HepG2 (cell line): ENCODE results near the gene BPIFA1. TPM values are rescaled to one million over a fixed set of nuclear protein-coding genes. Genes with fewer than 3 reads are reported as not detected.
A peak's percentile ranks its signal among the peaks of the same experiment; 100 is the strongest.

Source experiments
- ARNTL ChIP-seq: sonication (generic); formaldehyde crosslinking; IDR thresholded peaks from 2 replicates; pipeline ENCODE4 v1.4.0; 2020; ENCODE audit warnings: mild to moderate bottlenecking, missing genetic modification reagents
- ATAD3A ChIP-seq: sonication (generic); formaldehyde crosslinking; IDR thresholded peaks from 2 replicates; pipeline ENCODE4 v1.4.0; 2020; ENCODE audit warnings: missing genetic modification reagents
- CENPT ChIP-seq: sonication (generic); formaldehyde crosslinking; IDR thresholded peaks from 2 replicates; pipeline ENCODE4 v1.8.0; 2022; ENCODE audit warnings: low read depth, mild to moderate bottlenecking, moderate library complexity, missing genetic modification reagents
- DNMT1 ChIP-seq: sonication (generic); formaldehyde crosslinking; IDR thresholded peaks from 2 replicates; pipeline ENCODE4 v1.5.1; 2020; ENCODE audit warnings: mild to moderate bottlenecking, missing genetic modification reagents
- EEA1 ChIP-seq: sonication (generic); formaldehyde crosslinking; IDR thresholded peaks from 2 replicates; pipeline ENCODE4 v1.5.1; 2020; ENCODE audit warnings: mild to moderate bottlenecking, missing genetic modification reagents, borderline replicate concordance
- GATAD1 ChIP-seq: IDR thresholded peaks from 2 replicates; pipeline ENCODE4 v1.6.1; 2016; ENCODE audit warnings: missing genetic modification reagents, missing compliant biosample characterization
- KLF15 ChIP-seq: sonication (generic); formaldehyde crosslinking; IDR thresholded peaks from 2 replicates; pipeline ENCODE4 v1.8.1; 2023; ENCODE audit warnings: borderline replicate concordance, mild to moderate bottlenecking, inconsistent platforms, missing genetic modification reagents, mixed read lengths
- NR2F1 ChIP-seq, 2 experiments: fragments of 450-650 bp in 1 of 2; formaldehyde crosslinking in 1 of 2; IDR thresholded peaks; 2 replicates each; pipeline versions ENCODE4 v1.5.0 to v1.6.1; 2016 to 2020; ENCODE audit warnings: mild to moderate bottlenecking in 1 of 2, missing compliant biosample characterization in 1 of 2, missing genetic modification reagents in 1 of 2, moderate library complexity in 1 of 2
- PCBP2 ChIP-seq: fragments of 200-400 bp; formaldehyde crosslinking; optimal IDR thresholded peaks from 2 replicates; pipeline ENCODE3; 2018; ENCODE audit warnings: low read length, low read depth; ENCODE audit not compliant: poor library complexity, severe bottlenecking
- RAD21 ChIP-seq: fragments of 450-650 bp; formaldehyde crosslinking; IDR thresholded peaks from 2 replicates; pipeline ENCODE4 v1.5.0; 2020; ENCODE audit warnings: mild to moderate bottlenecking
- RFXANK ChIP-seq: IDR thresholded peaks from 2 replicates; pipeline ENCODE4 v1.6.1; 2016
- RXRB ChIP-seq: IDR thresholded peaks from 2 replicates; pipeline ENCODE4 v1.6.1; 2016; ENCODE audit warnings: borderline replicate concordance, missing genetic modification reagents, missing compliant biosample characterization
- SATB2 ChIP-seq: sonication (generic); formaldehyde crosslinking; IDR thresholded peaks from 2 replicates; pipeline ENCODE4 v1.5.0; 2020; ENCODE audit warnings: missing genetic modification reagents
- SETDB1 ChIP-seq: sonication (generic); formaldehyde crosslinking; IDR thresholded peaks from 2 replicates; pipeline ENCODE4 v1.5.1; 2020; ENCODE audit warnings: missing genetic modification reagents, mild to moderate bottlenecking, borderline replicate concordance
- SP5 ChIP-seq: IDR thresholded peaks from 2 replicates; pipeline ENCODE4 v1.6.1; 2016; ENCODE audit warnings: low read depth, borderline replicate concordance
- SRF ChIP-seq: IDR thresholded peaks from 2 replicates; pipeline ENCODE4 v1.6.1; 2011; ENCODE audit warnings: mild to moderate bottlenecking, low read depth, low read length, moderate library complexity
- TBL1XR1 ChIP-seq: fragments of 150-350 bp; IDR thresholded peaks from 2 replicates; pipeline ENCODE4 v1.6.1; 2014; ENCODE audit warnings: borderline replicate concordance, low read length; ENCODE audit not compliant: partially characterized antibody
- THYN1 ChIP-seq: sonication (generic); formaldehyde crosslinking; IDR thresholded peaks from 2 replicates; pipeline ENCODE4 v1.8.1; 2023; ENCODE audit warnings: low read depth, mild to moderate bottlenecking, moderate library complexity, missing genetic modification reagents, borderline replicate concordance
- WIZ ChIP-seq: sonication (generic); formaldehyde crosslinking; IDR thresholded peaks from 2 replicates; pipeline ENCODE4 v1.5.1; 2020; ENCODE audit warnings: mild to moderate bottlenecking, missing genetic modification reagents
- ZBTB33 ChIP-seq: sonication (generic); formaldehyde crosslinking; IDR thresholded peaks from 2 replicates; pipeline ENCODE4 v1.4.0; 2020; ENCODE audit warnings: missing genetic modification reagents
- ZNF362 ChIP-seq: sonication (generic); formaldehyde crosslinking; IDR thresholded peaks from 2 replicates; pipeline ENCODE4 v1.4.0; 2020; ENCODE audit warnings: missing genetic modification reagents, mild to moderate bottlenecking, borderline replicate concordance
- ZNF607 ChIP-seq: sonication (generic); formaldehyde crosslinking; IDR thresholded peaks from 2 replicates; pipeline ENCODE4 v1.5.1; 2020; ENCODE audit warnings: missing genetic modification reagents, mild to moderate bottlenecking, borderline replicate concordance
- ZNF766 ChIP-seq: sonication (generic); formaldehyde crosslinking; IDR thresholded peaks from 2 replicates; pipeline ENCODE4 v1.5.0; 2020; ENCODE audit warnings: missing genetic modification reagents, borderline replicate concordance
- ZNF777 ChIP-seq: sonication (generic); formaldehyde crosslinking; IDR thresholded peaks from 2 replicates; pipeline ENCODE4 v1.4.0; 2020; ENCODE audit warnings: missing genetic modification reagents
- ZSCAN5A ChIP-seq: sonication (generic); formaldehyde crosslinking; IDR thresholded peaks from 2 replicates; pipeline ENCODE4 v1.8.0; 2022; ENCODE audit warnings: mild to moderate bottlenecking, missing genetic modification reagents, borderline replicate concordance
- polyA plus RNA-seq, 8 experiments: library from polyadenylated mRNA; depleted of rRNA in 3 of 8; stranded (reverse) in 7 of 8; unstranded in 1 of 8; fragments of >200 nt; fragmentation: Illumina TruSeq in 4 of 8; extraction: Trizol in 4 of 8; gene quantifications; 2 replicates each; pipeline versions ENCODE4 v1.2.1 to v1.2.3, GENCODE V29; 2011 to 2016; ENCODE audit warnings: low read depth in 4 of 8, missing spikeins in 1 of 8, mixed read lengths in 1 of 8; ENCODE audit not compliant: insufficient read depth in 1 of 8
- total RNA-seq, 5 experiments: library from RNA; depleted of rRNA; stranded (reverse); fragments of >200 nt; fragmentation: Illumina TruSeq; extraction: Trizol; gene quantifications; 2 replicates each; pipeline ENCODE4 v1.2.3, GENCODE V29; 2016; ENCODE audit warnings: low read depth in 1 of 5

Gene BPIFA1
- total and polyA plus RNA-seq, 2 of the 13 experiments (the other 11 are each of a cell fraction or from before 2014, with no cell fraction given): not detected

- TF ChIP-seq ZBTB33 (CRISPR knock-in tag) (no peak), ZNF766 (CRISPR knock-in tag) (peak; percentile 70; the same call in 1 of the 2 replicates), SRF (no peak), ARNTL (CRISPR knock-in tag) (peak; percentile 85), DNMT1 (0 out of 2 replicates have a peak, but pooled peaks have one; percentile 60), THYN1 (CRISPR knock-in tag) (no peak), ZNF607 (CRISPR knock-in tag) (peak; percentile 99), SETDB1 (CRISPR knock-in tag) (peak; percentile 74; the same call in 1 of the 2 replicates), ZNF362 (CRISPR knock-in tag) (0 out of 2 replicates have a peak, but pooled peaks have one; percentile 10), ZNF777 (CRISPR knock-in tag) (no peak), SP5 (CRISPR knock-in tag) (peak; percentile 45; the same call in 1 of the 2 replicates), EEA1 (CRISPR knock-in tag) (peak; percentile 66; the same call in 1 of the 2 replicates), KLF15 (CRISPR knock-in tag) (no peak), ATAD3A (CRISPR knock-in tag) (no peak), NR2F1 (CRISPR knock-in tag; IDR thresholded peaks at IDR 0.05) (peak; percentile 58 to 68; a peak in 2 of 4 replicates), CENPT (CRISPR knock-in tag) (peak; percentile 67; the same call in 1 of the 2 replicates), WIZ (CRISPR knock-in tag) (peak; percentile 97), RFXANK (CRISPR knock-in tag) (0 out of 2 replicates have a peak, but pooled peaks have one; percentile 23), SATB2 (CRISPR knock-in tag) (no peak; the same call in 1 of the 2 replicates), ZSCAN5A (no peak), RAD21 (CRISPR knock-in tag) (no peak), GATAD1 (peak; percentile 70), RXRB (CRISPR knock-in tag) (peak; percentile 76), TBL1XR1 (no peak), PCBP2 (no peak)
Measured at GRCh38 chr20:33277471-33278441, 42.0 kb downstream of the BPIFA1 start (continued).
